Transverse colon (tissue), 4 donors: ENCODE measurements around the gene CNNM3.

ENCODE experiments used
- POLR2A ChIP-seq: fragments of 450-650 bp; IDR thresholded peaks from one replicate; pipeline ENCODE4 v1.6.1; 2016; ENCODE audit warnings: antibody characterized with exemption, mild to moderate bottlenecking, moderate library complexity
- POLR2AphosphoS5 ChIP-seq, 3 donors: sonication (generic); formaldehyde crosslinking; IDR thresholded peaks; one replicate each; pipeline ENCODE4 v1.6.1; 2016; ENCODE audit warnings: antibody characterized with exemption in 3 of 3
- TF ChIP-seq, protein P1 (sequence below), 5 experiments: fragments of 200-600 bp in 3 of 5; fragments of 450-650 bp in 2 of 5; sonication (generic) in 3 of 5; IDR thresholded peaks; 1 replicate in 2 of 5; 2 replicates in 3 of 5; pipeline ENCODE4 v1.5.1; 2016 to 2017; ENCODE audit warnings: antibody characterized with exemption in 5 of 5, inconsistent platforms in 3 of 5, mild to moderate bottlenecking in 2 of 5, moderate library complexity in 1 of 5

DNA sequence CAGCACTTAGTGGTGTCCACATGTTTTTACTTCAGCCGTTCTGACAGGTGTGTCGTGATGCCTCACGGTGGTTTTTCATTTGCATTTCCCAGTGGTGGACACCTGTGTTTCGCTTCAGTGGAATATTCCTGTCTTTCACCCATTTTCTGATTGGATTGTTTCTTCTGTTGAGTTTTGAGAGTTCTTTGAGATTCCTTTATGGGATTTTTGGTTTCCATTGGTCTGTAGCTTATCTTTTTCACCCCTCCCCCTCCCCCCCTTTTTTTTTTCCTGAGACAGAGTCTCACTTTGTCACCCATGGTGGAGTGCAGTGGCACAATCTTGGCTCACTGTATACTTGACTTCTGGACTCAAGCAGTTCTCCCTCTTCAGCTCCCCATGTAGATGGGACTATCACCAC is 19.8 kb downstream of the CNNM3 start:
- TF ChIP-seq, protein P1, sequence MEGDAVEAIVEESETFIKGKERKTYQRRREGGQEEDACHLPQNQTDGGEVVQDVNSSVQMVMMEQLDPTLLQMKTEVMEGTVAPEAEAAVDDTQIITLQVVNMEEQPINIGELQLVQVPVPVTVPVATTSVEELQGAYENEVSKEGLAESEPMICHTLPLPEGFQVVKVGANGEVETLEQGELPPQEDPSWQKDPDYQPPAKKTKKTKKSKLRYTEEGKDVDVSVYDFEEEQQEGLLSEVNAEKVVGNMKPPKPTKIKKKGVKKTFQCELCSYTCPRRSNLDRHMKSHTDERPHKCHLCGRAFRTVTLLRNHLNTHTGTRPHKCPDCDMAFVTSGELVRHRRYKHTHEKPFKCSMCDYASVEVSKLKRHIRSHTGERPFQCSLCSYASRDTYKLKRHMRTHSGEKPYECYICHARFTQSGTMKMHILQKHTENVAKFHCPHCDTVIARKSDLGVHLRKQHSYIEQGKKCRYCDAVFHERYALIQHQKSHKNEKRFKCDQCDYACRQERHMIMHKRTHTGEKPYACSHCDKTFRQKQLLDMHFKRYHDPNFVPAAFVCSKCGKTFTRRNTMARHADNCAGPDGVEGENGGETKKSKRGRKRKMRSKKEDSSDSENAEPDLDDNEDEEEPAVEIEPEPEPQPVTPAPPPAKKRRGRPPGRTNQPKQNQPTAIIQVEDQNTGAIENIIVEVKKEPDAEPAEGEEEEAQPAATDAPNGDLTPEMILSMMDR (IDR thresholded peaks at IDR 0.05), result no peak
- TF ChIP-seq POLR2A (no peak), POLR2AphosphoS5 (IDR thresholded peaks at IDR 0.05) (no peak)
